GM12865 (cell line): ENCODE data around the gene AMBN.

Experiments
- DNase-seq: peaks from one replicate; pipeline ENCODE4 v3.0.0; 2010; ENCODE audit warnings: low read depth
- H3K4me3 ChIP-seq: 2 replicates; pipeline ENCODE4 v1.5.1; 2011; ENCODE audit warnings: mild to moderate bottlenecking, low read depth, low read length, control low read depth
- TF ChIP-seq, protein P1 (sequence below): IDR thresholded peaks from 2 replicates; pipeline ENCODE4 v1.5.1; 2011; ENCODE audit warnings: low read length, control low read depth, low read depth, inconsistent platforms; ENCODE audit not compliant: insufficient read depth; ENCODE audit errors: missing control alignments

The AMBN gene

GRCh38 chr4:70623323-70623722 is 31.3 kb downstream of the AMBN start:
- TF ChIP-seq, protein P1, sequence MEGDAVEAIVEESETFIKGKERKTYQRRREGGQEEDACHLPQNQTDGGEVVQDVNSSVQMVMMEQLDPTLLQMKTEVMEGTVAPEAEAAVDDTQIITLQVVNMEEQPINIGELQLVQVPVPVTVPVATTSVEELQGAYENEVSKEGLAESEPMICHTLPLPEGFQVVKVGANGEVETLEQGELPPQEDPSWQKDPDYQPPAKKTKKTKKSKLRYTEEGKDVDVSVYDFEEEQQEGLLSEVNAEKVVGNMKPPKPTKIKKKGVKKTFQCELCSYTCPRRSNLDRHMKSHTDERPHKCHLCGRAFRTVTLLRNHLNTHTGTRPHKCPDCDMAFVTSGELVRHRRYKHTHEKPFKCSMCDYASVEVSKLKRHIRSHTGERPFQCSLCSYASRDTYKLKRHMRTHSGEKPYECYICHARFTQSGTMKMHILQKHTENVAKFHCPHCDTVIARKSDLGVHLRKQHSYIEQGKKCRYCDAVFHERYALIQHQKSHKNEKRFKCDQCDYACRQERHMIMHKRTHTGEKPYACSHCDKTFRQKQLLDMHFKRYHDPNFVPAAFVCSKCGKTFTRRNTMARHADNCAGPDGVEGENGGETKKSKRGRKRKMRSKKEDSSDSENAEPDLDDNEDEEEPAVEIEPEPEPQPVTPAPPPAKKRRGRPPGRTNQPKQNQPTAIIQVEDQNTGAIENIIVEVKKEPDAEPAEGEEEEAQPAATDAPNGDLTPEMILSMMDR = no peak
- H3K4me3 ChIP-seq = no peak overlapping the region
- DNase-seq = no peak

DNA sequence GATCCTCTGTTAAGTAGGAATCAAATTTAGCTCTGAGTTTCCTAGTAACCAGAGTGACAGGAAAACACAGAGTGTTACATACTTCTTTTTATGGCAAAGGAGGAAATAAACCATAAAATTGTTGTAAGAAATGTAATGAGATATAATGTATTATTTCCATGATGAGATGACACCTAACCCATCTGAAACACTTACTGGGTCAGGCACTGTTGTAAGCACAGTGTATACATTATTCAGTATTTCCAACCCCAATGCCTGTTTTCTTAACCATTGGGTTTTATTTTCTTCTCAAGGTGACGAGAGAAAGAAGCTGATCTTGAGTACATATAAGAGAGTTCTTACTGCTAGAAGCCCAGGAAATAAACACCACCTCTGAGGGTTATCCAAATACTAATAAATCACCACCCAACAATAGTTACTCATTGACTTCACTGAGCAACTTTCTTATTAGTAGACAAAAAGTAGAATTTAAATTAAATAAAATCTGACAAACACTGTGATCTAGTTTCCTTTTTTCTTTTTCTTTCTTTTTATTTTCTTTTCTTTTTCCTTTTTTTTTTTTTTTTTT is 32.3 kb downstream of the AMBN start:
- TF ChIP-seq, protein P1 = no peak
- H3K4me3 ChIP-seq = no peak overlapping the region
- DNase-seq = no peak

DNA sequence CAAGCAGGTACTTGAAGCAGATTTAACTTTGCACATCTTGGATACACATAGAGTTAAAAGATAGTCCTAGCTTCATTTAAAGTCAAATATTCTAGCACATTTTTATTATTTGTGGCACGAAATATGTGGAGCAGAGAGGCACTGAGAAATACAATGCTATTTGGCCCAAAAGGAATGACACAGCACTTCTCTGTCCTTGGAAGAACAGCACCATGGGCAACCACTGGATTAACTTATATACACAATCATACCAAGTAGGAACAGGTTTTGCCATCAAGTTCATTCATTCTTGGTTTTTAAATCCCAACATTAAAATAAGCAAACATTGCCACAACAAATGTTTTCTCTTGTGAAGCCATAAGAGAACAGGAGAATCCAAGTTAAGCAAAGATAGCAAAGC is 35.6 kb downstream of the AMBN start:
- no peak overlapping the region for H3K4me3 ChIP-seq
- TF ChIP-seq, protein P1 = no peak
- DNase-seq = no peak

- H3K4me3 ChIP-seq = no peak within 1 kb of the TSS
- DNase-seq = no peak
- TF ChIP-seq, protein P1 = no peak
Observed at GRCh38 chr4:70628444-70628843, 36.4 kb downstream of the AMBN start, which contains the start of gene ENAM. Gene ENAM (plus strand): TSS chr4:70628744. CDS start chr4:70629501, 757 bp downstream.

GRCh38 chr4:70629469-70630090 is 37.5 kb downstream of the AMBN start:
- no peak overlapping the region for H3K4me3 ChIP-seq
- TF ChIP-seq, protein P1 = no peak
- no peak for DNase-seq

GRCh38 chr4:70630162-70630561 is 38.1 kb downstream of the AMBN start:
- DNase-seq = no peak
- no peak overlapping the region for H3K4me3 ChIP-seq
- TF ChIP-seq, protein P1 = no peak

GRCh38 chr4:70632028-70632427 is 40.0 kb downstream of the AMBN start:
- H3K4me3 ChIP-seq = no peak overlapping the region
- no peak for DNase-seq
- TF ChIP-seq, protein P1 = no peak
